ENCODE data around the gene KCNQ5.

- TF ChIP-seq CTCF (IDR thresholded peaks at IDR 0.05; ENCODE audit: low read depth, low read length) (no peak), EZH2phosphoT487 (IDR thresholded peaks at IDR 0.05; ENCODE audit: low read depth) (no peak)
Measured at GRCh38 chr6:72939004-72939403, 317.1 kb downstream of the KCNQ5 start.
